ENCODE results near the gene DSEL.

Gene DSEL

DNA sequence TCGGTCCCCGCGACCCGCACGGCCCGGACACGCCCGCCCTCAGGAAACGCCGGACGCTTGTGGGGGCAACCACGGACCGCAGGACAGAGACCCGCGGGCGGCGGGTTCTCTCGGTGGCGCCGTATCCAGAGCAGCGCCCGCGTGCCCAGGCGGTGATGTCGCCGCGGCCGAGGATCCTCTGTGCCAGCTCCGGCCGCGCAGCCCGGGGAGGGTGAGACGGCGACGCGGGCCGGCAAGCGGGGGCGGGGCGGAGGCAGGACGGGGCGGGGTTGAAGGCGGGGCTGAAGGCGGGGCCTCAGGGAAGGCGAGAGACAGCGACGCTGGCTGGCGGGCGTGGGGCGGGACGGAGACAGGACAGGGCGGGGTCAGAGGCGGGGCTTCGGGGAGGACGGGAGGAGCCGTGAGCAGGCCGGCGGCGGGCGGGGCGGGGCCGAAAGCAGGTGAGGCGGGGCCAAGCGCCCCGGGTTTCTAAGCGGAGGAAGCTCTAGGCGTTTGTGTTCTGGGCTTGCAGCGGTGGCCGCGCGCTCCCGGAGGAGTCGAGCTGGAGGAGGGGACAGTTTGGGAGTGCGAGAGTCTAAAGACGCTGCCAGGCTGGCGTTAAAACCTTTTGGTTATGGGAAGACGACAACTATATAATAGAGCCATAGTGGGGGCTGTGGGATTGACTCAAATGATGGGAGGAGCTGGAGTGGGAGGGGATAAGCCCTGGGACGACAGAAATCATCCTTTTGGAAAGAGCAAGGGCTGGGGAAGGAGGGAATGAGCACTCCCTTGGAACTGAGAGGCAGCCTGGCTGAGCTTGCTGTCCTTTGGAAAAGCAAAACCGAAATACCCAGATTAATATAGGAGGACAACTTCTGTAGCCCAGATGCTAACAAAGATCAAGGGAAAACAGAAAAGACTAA lies at the start of gene DSEL:
TSS of gene DSEL (minus strand) at position 182 of the 905 bp plus-strand sequence. CDS start 2,112 bp downstream, outside the sequence.
- DNase-seq (ENCODE audit: low read depth), result peak; percentile 91

DNA sequence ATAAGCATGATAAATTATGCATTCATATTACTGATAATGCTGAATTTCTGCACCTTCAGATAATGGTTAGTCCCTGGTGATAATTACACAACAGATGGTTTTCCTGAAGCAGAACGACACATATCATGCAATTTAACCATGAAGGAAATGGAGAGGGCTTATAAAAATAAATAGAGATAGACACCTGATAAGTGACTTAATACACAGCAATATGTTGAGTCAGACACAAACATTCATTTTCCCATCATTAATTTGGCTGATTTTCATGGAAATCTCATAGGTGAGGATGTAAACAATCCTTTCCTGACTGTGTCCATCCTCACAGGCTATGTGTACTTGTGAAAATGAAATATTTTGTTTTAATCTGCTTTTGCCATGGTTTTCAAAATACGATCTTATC lies 36.9 kb upstream of the DSEL start:
- DNase-seq (ENCODE audit: low read depth), result no peak

DNA sequence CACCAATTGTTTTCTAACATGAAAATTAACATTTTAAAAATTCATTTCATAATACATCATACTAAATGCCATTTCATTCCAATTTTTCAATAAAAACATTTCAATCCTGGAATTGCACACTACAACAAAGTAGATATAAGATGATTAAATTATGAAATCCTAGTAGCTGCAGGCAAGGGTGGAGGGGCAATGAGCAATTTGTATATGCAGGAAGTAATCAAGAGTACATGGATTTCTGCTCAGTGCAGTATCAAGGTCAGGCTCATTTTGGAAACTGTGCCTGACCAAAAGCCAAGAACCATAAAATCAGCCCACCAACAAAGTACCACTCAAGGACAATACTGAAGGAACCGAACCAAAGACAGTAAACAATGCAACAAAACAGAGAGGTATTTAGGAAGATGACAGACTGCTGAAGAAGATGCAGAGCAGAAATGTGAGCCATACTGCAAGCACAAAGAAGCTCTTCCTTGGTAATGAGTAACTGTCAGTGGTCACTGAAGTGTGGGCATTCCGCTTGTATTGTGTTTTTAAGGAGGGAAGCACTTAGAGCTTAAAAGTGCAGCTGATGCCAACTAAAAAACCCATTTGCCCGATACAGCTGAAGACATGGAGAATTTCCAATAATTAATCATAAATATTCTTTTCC lies 34.5 kb upstream of the DSEL start:
- no peak for DNase-seq (ENCODE audit: low read depth)

DNA sequence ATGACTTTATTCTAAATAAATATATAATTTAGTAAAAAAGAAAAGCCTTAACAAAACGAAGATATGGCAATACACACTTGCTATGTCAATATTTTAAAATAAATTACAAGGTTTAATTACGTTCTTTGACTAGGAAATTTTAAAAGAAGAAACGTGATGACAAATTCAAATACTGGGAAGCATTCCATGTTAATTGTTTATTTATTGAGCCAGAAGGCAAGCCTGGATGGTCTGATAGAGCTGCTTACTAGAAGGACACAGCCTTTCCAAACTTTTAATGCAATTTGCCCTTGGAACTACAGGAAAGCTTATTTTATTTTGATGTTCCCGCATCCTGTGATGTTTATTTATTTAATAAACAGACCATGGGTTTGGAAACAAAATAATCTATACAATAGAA lies 33.4 kb upstream of the DSEL start:
- DNase-seq (ENCODE audit: low read depth), result no peak

DNA sequence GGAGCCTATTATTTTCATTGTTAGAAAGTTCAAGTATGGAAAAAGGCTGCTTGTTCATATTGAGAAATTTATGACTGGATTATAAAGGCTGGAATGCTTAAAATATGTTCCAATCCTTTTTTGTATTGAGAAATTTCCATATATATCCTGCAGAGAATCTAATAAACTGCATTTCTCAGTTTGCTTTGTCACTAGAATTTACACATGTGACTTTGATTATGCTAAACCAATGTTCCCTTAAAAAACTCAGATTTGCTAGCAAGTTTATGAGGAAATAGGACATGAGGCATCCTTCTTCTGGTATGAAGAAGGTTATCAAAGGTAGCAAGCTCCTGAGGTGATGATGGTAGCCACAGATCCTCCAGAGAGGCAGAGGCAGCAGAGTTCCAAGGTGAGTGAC lies 29.2 kb upstream of the DSEL start:
- no peak for DNase-seq (ENCODE audit: low read depth)

DNA sequence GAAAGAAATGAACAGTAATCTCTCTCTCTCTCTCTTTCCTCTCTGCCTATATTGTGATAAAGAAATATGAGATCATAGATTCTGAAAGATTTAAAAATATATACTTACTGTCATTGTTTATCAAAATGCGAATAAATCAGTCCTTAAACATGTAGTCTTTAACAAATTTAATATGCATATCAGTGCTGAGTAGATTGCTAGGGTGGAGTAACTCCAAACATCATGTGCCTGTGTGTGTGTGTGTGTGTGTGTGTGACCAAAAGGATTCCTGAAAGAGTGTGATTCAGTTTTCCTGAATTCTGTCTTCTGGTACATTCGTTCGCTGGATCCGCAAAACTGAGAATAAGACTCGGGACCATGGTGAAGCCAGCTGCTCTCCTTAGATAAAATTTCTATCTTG lies 24.0 kb upstream of the DSEL start:
- DNase-seq (ENCODE audit: low read depth), result no peak

DNA sequence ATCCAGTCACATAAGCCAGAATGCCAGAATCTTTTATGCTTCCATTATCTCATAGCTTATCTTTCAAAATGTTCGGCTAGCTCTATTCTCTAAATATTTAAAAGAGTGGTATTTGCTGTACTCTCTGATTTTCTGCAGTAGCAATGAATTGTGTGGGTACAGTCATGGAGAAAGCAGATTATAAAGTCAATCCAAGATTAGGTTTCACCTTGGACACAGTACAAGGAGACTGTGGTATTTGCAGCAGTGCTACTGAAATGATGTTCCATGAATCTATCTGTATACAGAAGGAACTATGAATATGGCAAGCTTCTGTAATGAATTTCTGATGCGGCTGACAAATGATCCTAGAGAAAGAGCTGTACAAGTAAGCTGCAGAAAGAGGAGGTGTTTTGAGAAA lies 15.4 kb upstream of the DSEL start:
- DNase-seq (ENCODE audit: low read depth), result no peak

DNA sequence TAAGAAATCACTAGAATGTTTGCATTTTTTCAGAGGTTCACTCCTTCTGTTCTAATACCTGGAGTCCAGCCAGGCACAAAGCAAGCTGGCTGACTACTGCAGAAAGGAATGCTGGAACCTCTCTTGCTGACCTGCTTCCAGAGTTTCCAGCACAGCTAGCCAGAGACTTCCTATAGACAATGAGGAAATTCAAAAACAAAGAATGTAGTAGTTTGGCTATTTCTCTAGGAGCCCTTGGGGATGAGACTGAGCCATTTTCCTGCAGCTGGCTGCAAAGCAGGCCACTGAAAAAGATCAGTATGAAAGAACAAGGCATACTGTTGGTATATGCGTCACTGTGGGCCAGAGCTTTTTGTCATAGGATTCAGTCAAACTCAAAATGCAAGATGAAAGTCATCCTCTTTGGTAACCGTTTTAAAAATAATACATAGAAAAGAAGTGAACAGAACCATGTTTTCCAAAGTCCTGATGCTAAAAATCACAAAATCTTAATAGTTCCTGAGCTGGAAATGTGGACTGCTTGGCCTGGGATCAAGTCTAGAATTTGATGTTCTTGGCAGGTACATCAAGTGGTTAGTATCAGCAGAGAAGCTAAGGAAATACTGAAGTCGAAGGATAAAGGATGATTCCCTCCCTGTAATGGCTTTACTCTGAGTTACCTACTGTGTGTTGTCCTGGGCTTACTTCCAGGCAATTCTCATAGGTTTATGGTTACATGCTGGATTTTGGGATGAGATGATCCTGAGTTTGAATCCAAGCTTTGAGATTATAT lies 9.0 kb upstream of the DSEL start:
- DNase-seq (ENCODE audit: low read depth), result peak; percentile 98

DNA sequence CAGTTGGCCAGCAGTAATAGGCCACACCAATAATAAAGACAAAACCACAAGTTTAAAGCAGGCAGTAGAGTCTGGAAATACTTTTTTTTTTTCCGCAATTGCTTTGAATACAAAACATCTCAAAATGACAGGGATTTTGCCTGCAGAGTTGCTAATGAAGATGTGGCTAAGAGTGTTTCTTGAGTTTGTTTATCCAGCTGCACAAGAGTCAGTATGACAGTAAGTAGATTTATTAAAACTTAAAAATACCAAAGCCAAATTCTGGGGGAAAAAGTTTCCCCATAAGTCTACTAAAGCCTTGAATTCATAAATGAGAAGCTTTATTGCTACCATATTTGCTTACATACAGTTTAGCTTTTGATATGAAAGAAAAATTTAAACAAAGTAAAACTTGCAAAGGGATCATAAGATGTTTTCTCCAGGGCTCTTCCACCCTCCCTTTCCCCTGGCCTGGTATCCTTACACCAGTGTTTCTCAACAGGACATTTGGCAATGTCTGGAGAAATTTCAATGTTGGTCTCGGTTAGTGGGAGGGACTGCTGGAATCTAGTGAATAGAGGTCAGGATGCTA lies 3.9 kb upstream of the DSEL start:
- peak; percentile 73 for DNase-seq (ENCODE audit: low read depth)

DNA sequence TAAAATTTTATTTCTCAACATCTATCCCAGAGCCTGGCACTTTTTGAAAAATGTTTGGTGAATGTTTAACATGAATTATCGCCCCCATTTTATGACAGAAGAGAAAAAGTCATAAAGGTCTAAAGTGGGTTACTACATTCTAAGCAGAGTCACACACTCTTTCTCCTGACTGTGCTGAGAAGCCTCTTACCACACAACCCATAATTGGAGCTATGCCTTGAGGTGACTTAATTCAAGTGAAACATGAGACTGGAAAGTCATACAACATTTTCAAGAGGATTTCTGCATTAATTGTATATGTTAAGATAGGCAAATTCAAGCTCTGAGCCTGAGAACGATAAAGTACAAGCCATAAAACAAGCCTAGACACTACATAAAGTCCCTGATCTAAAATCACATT lies 3.1 kb upstream of the DSEL start:
- peak; percentile 57 for DNase-seq (ENCODE audit: low read depth)

DNA sequence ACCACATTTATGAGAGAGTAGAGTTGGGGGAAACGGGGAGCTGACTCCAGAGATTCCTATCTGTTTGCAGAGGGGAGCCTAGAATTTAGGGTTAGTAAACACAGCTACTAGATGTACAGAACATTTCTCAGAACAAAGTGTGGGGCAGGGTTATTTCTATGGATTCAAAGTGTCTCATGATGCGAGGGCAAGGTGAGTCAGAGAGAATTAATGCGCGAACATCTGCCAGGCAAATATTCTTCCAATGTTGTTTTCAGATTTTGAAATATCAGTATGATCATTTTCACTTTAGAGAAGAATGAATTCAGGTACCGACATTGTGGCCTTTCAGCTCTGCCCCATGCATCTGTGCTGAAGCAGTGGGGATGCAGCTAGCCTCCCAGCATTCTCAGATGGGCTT lies 2.0 kb upstream of the DSEL start:
- DNase-seq (ENCODE audit: low read depth), result no peak

DNA sequence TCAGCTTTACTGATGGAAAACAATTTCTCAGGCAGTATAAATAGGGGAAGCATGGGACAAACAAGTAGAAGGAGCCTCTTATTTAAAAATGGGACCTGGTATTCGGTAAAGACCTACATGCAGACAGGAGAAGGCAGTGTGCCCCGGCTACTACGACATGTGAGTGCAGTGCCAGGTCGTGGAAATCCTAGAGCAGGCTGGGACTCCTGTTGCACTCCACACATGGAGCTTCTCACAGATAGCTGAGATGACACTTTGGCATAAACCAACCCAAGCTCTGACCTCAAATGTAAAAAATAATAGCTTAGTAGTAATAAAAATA lies 885 bp upstream of the DSEL start:
- no peak for DNase-seq (ENCODE audit: low read depth)

DNA sequence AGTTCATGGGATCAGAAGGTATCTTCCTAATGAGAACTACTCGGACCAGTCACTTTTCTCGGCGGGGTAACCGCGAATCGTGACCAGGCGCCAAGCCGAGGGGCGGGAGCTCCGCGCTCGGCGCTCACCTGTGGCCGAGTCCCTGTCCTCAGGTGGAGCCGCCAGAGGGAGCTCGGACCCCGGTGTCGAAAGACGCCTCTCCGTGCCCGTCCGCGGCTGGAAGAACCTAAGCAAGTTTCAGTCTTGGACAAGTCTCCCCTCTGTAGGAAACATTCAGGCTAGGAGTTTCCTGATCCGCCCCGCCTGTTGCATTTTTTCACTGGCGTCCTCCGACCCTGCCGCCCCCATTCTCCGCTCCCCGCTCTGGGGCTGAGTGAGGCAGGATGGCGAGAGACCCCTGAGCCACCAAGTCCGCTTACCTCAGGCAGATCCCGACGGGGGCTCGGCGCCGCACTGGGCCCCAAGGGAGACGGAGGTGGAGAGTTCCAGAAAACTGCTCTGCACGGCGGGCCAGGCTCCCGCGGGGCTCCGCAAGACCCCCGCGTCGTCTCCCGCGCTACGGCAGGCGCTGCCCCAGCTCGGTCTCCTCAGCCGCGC lies 480 bp downstream of the DSEL start:
- DNase-seq (ENCODE audit: low read depth), result peak; percentile 82

DNA sequence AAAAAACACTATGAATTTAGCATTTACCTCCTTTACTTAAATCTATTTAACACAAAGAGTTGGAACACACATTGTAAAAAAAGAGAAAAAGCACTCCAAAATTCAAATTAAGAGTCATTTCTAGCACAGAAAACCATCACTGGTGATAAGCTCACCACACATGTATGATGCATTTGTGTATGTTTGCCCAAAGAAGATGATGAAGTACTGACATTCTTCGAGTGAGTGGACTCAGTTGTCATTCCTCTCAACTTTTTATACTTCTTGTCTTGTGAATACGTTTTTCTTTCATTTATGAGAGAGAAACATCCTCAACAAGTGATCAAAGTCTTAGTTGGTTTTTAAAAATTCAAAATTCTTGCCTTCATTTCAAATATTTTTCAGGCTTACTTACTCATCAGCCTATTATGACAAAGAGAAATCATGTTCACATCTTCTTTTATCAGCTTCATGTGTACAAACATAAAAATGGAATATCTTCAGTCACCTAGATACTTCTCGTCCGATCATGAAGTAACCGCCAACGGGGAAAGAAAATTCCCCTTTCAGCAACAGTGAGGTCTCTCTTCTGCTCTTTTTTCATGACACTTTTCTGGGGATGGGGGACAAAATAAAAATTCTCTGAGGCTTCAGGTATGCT lies 1.5 kb downstream of the DSEL start:
- DNase-seq (ENCODE audit: low read depth), result no peak

DNA sequence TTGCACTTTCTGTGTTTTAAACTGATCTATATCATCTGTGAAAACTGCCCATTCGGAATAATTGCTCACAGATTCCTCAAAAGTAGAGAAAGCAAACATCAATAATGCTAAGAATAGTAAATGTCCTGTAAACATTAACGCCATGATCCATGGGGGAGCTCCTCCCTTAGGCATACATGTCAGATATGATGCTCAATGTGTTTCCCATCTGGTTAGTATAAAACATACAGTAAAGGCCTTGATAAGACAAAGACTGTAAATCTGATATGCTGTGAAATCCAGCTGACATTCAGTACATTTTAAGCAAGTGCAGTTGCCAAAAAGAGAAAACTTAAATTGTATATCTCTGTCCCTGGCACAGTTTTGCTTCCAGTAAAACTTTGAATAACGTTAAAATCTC lies 2.1 kb downstream of the DSEL start:
- no peak for DNase-seq (ENCODE audit: low read depth)

DNA sequence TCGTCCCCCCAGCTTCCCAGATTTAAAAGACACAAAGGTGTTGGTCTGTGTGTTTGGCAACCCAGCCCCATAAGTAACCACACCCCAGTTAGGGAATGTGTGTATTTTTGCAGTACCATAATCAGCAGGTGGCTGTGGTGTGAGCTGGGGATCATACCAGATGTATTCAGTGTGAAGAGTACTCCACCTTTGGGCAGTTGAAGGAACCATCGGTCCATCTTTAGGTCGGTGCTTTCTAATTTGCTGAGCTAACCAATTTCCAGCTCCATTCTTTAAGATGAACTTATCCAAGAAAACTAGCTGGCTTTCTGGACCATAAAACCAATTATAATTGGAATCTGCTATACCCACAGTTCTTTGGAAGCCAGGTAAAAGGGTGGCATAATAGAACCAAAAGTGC lies 3.2 kb downstream of the DSEL start:
- no peak for DNase-seq (ENCODE audit: low read depth)

DNA sequence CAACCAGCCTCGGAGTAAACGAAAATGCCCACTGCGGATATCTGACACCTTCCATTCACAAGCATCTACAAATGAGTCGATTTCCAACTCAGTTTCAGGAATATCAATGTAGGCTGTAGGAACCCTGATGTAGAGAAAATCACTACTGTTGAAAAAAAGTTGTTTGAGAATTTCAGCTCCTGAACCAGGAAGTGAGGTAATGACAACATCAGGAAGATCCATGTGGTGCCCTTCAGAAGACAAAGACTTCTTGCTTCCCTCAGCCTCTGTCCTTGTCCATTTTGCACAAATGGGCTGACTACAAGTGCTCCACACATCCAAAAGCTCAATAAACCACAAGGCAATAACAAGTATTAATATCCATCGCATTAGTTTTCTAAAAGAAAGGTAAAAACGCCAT lies 4.7 kb downstream of the DSEL start:
- no peak for DNase-seq (ENCODE audit: low read depth)

DNA sequence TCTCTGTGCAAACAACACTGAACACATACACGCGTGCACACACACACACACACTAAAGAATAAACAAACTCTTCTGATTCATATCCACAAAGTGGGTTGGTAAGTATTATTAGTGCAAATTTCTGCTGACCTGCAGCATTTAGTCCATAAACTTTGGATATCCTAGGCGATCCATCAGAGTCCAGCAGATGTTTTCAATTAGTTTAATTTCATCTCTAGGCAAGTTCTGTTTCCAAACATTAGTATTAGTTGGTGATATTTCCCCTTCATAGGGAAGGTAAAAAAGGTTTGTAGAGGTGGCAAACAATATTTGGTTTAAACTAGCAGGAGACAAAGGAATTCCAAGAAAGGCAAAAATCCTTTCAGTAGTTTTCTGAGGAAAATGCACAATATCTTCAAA lies 5.7 kb downstream of the DSEL start:
- no peak for DNase-seq (ENCODE audit: low read depth)

DNA sequence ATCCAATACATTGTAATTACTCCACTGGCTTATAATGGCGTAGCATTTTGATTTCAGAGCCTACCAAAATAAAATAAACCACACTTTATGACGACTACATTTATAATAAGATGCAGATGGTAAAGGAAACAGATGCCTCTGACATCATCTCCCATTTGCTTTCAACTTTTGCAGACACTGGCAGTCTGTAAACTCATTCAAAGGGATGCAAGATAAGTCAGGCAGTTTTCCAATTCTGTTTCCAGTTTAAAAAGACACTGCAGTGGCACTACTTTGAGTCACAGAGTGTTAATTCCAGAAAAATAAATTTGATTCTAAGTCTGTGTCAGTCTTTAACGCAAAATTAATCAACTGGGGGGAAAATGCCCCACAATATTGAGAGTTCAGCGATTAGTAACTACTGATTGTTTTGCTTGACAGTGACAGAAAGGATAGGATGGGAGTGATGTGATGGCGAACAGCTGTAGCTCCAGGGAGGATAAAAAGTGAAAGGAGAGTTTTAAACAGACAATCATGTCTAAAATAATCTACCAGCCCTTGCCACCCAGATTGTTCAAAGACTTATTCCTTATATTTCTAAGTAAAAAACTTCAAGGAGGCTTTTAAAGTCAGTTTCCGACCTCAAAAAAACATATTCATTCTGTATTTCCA lies 6.7 kb downstream of the DSEL start:
- DNase-seq (ENCODE audit: low read depth), result peak; percentile 36

DNA sequence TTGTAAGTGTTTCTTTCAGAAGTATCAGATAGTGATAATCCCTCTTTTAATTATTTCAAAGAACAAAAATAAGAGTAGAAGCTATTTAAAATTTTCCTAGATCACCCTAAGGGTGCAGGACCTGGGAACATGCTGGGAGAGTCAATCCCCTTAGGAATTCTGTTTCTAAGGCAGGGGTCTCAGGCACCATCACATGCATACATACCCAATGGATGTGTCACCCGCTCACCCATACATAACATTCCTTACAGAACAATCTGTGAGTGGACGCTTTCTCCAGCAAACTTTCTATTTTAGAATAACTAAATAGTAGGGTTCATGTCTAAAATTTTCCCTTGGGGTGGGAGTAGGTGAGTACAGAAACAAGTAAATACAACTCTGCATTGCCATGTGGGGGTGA lies 8.4 kb downstream of the DSEL start:
- no peak for DNase-seq (ENCODE audit: low read depth)

DNA sequence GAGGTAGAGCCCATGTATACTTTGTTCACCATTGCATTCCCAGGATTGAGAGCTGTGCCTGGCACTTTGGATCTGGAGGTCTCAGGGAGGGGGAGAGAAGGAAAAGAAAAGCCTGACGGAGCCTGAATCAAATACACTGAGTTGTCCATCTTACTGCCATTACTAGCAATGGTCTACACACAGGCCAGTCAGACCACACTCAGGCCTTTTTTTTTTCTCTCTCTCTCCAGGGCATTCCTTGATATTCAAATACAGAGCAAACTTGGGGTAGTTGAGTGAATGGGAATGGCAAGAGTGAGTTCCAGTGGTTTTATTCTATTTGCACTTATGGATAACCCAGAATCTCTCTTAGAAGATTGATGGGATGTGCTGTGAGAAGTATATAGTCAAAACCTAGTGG lies 11.8 kb downstream of the DSEL start:
- DNase-seq (ENCODE audit: low read depth), result no peak

Measured in fibroblast of the conjunctiva (primary cell).